H1 (cell line): Measurements from ENCODE around the gene FBXO41. TPM values are rescaled to one million over a fixed set of nuclear protein-coding genes. Genes with fewer than 3 reads are reported as not detected.

ENCODE experiments used
- CTCF ChIA-PET: fragments of 300-600 bp; sonication (Branson Sonifier 250); formaldehyde crosslinking; loops from one replicate; lab custom pipeline; 2021; ENCODE audit not compliant: partially characterized antibody; lab: Charles Lee
- POLR2A ChIA-PET: fragments of 300-600 bp; sonication (Branson Sonifier 250); formaldehyde crosslinking; loops from one replicate; lab custom pipeline; 2021; ENCODE audit warnings: inconsistent platforms; ENCODE audit not compliant: partially characterized antibody; lab: Charles Lee
- DNase-seq, 2 experiments: peaks; one replicate each; pipeline versions ENCODE4 v3.0.0 to v3.0.0-alpha.2; 2010 to 2022; ENCODE audit warnings: low spot score in 2 of 2, low read depth in 1 of 2, mixed read lengths in 1 of 2
- FAIRE-seq: peaks from 2 replicates; lab custom pipeline; 2011; peaks lifted over from hg19 to GRCh38; lab: Jason Lieb, UNC
- H2AFZ ChIP-seq: 2 replicates; pipeline ENCODE4 v1.8.1; 2012; ENCODE audit warnings: low read length, inconsistent platforms
- H2AK5ac ChIP-seq: 2 replicates; pipeline ENCODE4 v1.6.1; 2013; ENCODE audit warnings: low read depth, low read length
- H2BK120ac ChIP-seq: replicated peaks from 2 replicates; pipeline ENCODE3; 2013; ENCODE audit warnings: low read depth, low read length, inconsistent platforms
- H2BK12ac ChIP-seq: 2 replicates; pipeline ENCODE4 v1.6.1; 2013; ENCODE audit warnings: low read depth, low read length
- H2BK15ac ChIP-seq: 2 replicates; pipeline ENCODE4 v1.6.1; 2013; ENCODE audit warnings: low read length
- H2BK20ac ChIP-seq: 2 replicates; pipeline ENCODE4 v1.6.1; 2013; ENCODE audit warnings: low read length
- H2BK5ac ChIP-seq: 2 replicates; pipeline ENCODE4 v1.6.1; 2013; ENCODE audit warnings: low read depth, low read length
- H3K14ac ChIP-seq: 2 replicates; pipeline ENCODE4 v1.6.1; 2013; ENCODE audit warnings: inconsistent platforms; ENCODE audit not compliant: insufficient read length
- H3K18ac ChIP-seq: 2 replicates; pipeline ENCODE4 v1.6.1; 2013; ENCODE audit warnings: low read length; ENCODE audit errors: extremely low read depth
- H3K23ac ChIP-seq: 2 replicates; pipeline ENCODE4 v1.6.1; 2013; ENCODE audit warnings: inconsistent platforms; ENCODE audit not compliant: insufficient read length
- H3K23me2 ChIP-seq: 2 replicates; pipeline ENCODE4 v1.6.1; 2013; ENCODE audit warnings: low read depth, low read length
- H3K27ac ChIP-seq: 2 replicates; pipeline ENCODE4 v1.6.1; 2011; ENCODE audit warnings: low read depth, low read length, inconsistent platforms
- H3K27me3 ChIP-seq, 4 experiments: replicated peaks in 1 of 4; 1 replicate in 1 of 4; 2 replicates in 3 of 4; pipeline versions ENCODE4 v1.6.1 to v1.8.1; 2011 to 2013; ENCODE audit warnings: low read length in 3 of 4, mild to moderate bottlenecking in 3 of 4, inconsistent platforms in 2 of 4, mixed read lengths in 2 of 4, moderate library complexity in 1 of 4; ENCODE audit not compliant: control insufficient read depth in 3 of 4, insufficient read depth in 3 of 4; ENCODE audit errors: extremely low read depth in 1 of 4
- H3K36me3 ChIP-seq, 4 experiments: 2 replicates each; pipeline versions ENCODE4 v1.6.1 to v1.8.1; 2011 to 2013; ENCODE audit warnings: mild to moderate bottlenecking in 4 of 4, low read length in 3 of 4, moderate library complexity in 2 of 4, control low read depth in 1 of 4, inconsistent platforms in 1 of 4; ENCODE audit not compliant: insufficient read depth in 4 of 4, control insufficient read depth in 2 of 4
- H3K4ac ChIP-seq: replicated peaks from 2 replicates; pipeline ENCODE3; 2013; ENCODE audit warnings: low read length, low read depth, mixed read lengths, inconsistent platforms; ENCODE audit not compliant: insufficient read length
- H3K4me1 ChIP-seq, 4 experiments: replicated peaks in 1 of 4; 1 replicate in 1 of 4; 2 replicates in 3 of 4; pipeline versions ENCODE4 v1.6.1 to v1.8.1; 2011 to 2013; ENCODE audit warnings: low read length in 3 of 4, inconsistent platforms in 2 of 4, mixed read lengths in 1 of 4; ENCODE audit not compliant: insufficient read depth in 4 of 4, control insufficient read depth in 3 of 4
- H3K4me2 ChIP-seq, 2 experiments: 2 replicates each; pipeline versions ENCODE4 v1.6.1 to v1.8.1; 2011 to 2013; ENCODE audit warnings: low read depth in 2 of 2, low read length in 2 of 2, control low read depth in 1 of 2, inconsistent platforms in 1 of 2, mild to moderate bottlenecking in 1 of 2; ENCODE audit not compliant: insufficient read depth in 1 of 2
- H3K4me3 ChIP-seq, 4 experiments: fragments of 200-600, 300-600 bp in 1 of 4; sonication (generic), shearing (Covaris generic), sonication (Bioruptor Twin) in 1 of 4; 2 replicates each; pipeline versions ENCODE4 v1.5.1 to v1.8.1; 2011 to 2016; ENCODE audit warnings: low read length in 4 of 4, low read depth in 3 of 4, control low read depth in 2 of 4, inconsistent platforms in 2 of 4, mild to moderate bottlenecking in 2 of 4, mixed read lengths in 1 of 4, moderate library complexity in 1 of 4; ENCODE audit not compliant: insufficient read depth in 2 of 4; ENCODE audit errors: extremely low read depth in 1 of 4
- H3K56ac ChIP-seq: replicated peaks from 2 replicates; pipeline ENCODE3; 2013; ENCODE audit warnings: low read depth, mild to moderate bottlenecking, mixed read lengths, low read length, inconsistent platforms; ENCODE audit not compliant: insufficient read length
- H3K79me1 ChIP-seq: 2 replicates; pipeline ENCODE4 v1.6.1; 2013; ENCODE audit warnings: low read depth, low read length, control low read depth
- H3K79me2 ChIP-seq, 2 experiments: 2 replicates each; pipeline versions ENCODE4 v1.6.1 to v1.8.1; 2012 to 2013; ENCODE audit warnings: low read length in 2 of 2, mild to moderate bottlenecking in 2 of 2, inconsistent platforms in 1 of 2; ENCODE audit not compliant: insufficient read depth in 2 of 2, control insufficient read depth in 1 of 2
- H3K9ac ChIP-seq, 4 experiments: replicated peaks in 1 of 4; 1 replicate in 1 of 4; 2 replicates in 3 of 4; pipeline versions ENCODE4 v1.6.1 to v1.8.1; 2011 to 2013; ENCODE audit warnings: low read depth in 3 of 4, low read length in 3 of 4, control low read depth in 2 of 4, mild to moderate bottlenecking in 2 of 4, moderate library complexity in 2 of 4, inconsistent platforms in 1 of 4; ENCODE audit errors: extremely low read depth in 1 of 4
- H3K9me3 ChIP-seq, 2 experiments: 2 replicates each; pipeline versions ENCODE4 v1.6.1 to v1.8.1; 2012 to 2013; ENCODE audit warnings: mild to moderate bottlenecking in 2 of 2, moderate library complexity in 2 of 2, control low read depth in 1 of 2, inconsistent platforms in 1 of 2, low read depth in 1 of 2, low read length in 1 of 2, mixed read lengths in 1 of 2; ENCODE audit not compliant: insufficient read depth in 2 of 2
- H4K20me1 ChIP-seq, 2 experiments: replicated peaks in 1 of 2; 2 replicates each; pipeline versions ENCODE3 to v1.8.1; 2011 to 2013; ENCODE audit warnings: inconsistent platforms in 2 of 2, low read length in 2 of 2, mild to moderate bottlenecking in 1 of 2; ENCODE audit not compliant: insufficient read depth in 2 of 2, control insufficient read depth in 1 of 2
- H4K5ac ChIP-seq: 2 replicates; pipeline ENCODE4 v1.6.1; 2013; ENCODE audit warnings: low read length, low read depth, mixed read lengths, inconsistent platforms; ENCODE audit not compliant: insufficient read length
- H4K8ac ChIP-seq: 2 replicates; pipeline ENCODE4 v1.8.0; 2013; ENCODE audit warnings: mild to moderate bottlenecking, moderate library complexity, low read length, inconsistent platforms; ENCODE audit not compliant: insufficient read depth; ENCODE audit errors: extremely low read depth
- H4K91ac ChIP-seq: replicated peaks from 2 replicates; pipeline ENCODE3; 2013; ENCODE audit warnings: low read length, mixed read lengths, inconsistent platforms; ENCODE audit not compliant: insufficient read length
- CBX8 ChIP-seq: fragments of 300-800, 300-1000 bp; sonication (generic); IDR thresholded peaks from 2 replicates; pipeline ENCODE4 v1.7.1; 2016; ENCODE audit warnings: low read depth, low read length, borderline replicate concordance
- CEBPB ChIP-seq: IDR thresholded peaks from 2 replicates; pipeline ENCODE4 v1.6.1; 2012; ENCODE audit warnings: low read depth, low read length
- CTBP2 ChIP-seq: IDR thresholded peaks from 2 replicates; pipeline ENCODE4 v1.7.0; 2011; ENCODE audit warnings: borderline replicate concordance, mild to moderate bottlenecking, moderate library complexity, mixed read lengths, low read length; ENCODE audit not compliant: insufficient read depth, insufficient read length
- FOSL1 ChIP-seq: IDR thresholded peaks from 2 replicates; pipeline ENCODE4 v1.6.1; 2011; ENCODE audit warnings: mild to moderate bottlenecking, low read depth, low read length, moderate library complexity; ENCODE audit not compliant: insufficient read depth
- JUN ChIP-seq: IDR thresholded peaks from 2 replicates; pipeline ENCODE4 v1.6.1; 2011; ENCODE audit warnings: low read depth, mild to moderate bottlenecking, improper control_type of control experiment, low read length
- KDM4A ChIP-seq: IDR thresholded peaks from one replicate; pipeline ENCODE4 v1.7.1; 2012; ENCODE audit warnings: low read depth, mild to moderate bottlenecking, moderate library complexity, low read length, inconsistent platforms; ENCODE audit not compliant: severe bottlenecking
- MAX ChIP-seq: IDR thresholded peaks from 2 replicates; pipeline ENCODE4 v1.6.1; 2012; ENCODE audit warnings: inconsistent platforms
- NRF1 ChIP-seq: IDR thresholded peaks from 2 replicates; pipeline ENCODE4 v1.6.1; 2011; ENCODE audit warnings: mild to moderate bottlenecking, low read depth, low read length, improper control_type of control experiment
- POLR2A ChIP-seq, 2 experiments: IDR thresholded peaks; 1 replicate in 1 of 2; 2 replicates in 1 of 2; pipeline ENCODE4 v1.6.1; 2011; ENCODE audit warnings: low read depth in 2 of 2, low read length in 2 of 2, mild to moderate bottlenecking in 2 of 2; ENCODE audit errors: control extremely low read depth in 1 of 2
- POLR2AphosphoS5 ChIP-seq: IDR thresholded peaks from 2 replicates; pipeline ENCODE4 v1.6.1; 2011; ENCODE audit warnings: low read depth, low read length
- SIX5 ChIP-seq: IDR thresholded peaks from 2 replicates; pipeline ENCODE4 v1.6.1; 2011; ENCODE audit warnings: mild to moderate bottlenecking, low read depth, low read length
- WGBS, 2 experiments: shearing (Covaris generic) in 1 of 2; methylation state at CpG; one replicate each; pipeline versions ENCODE4 v1.1.6 to v1.1.7; 2013 to 2015; ENCODE audit warnings: low lambda C conversion rate in 2 of 2, mixed read lengths in 2 of 2, inconsistent platforms in 1 of 2, low coverage in 1 of 2, missing lambda C conversion rate in 1 of 2; ENCODE audit not compliant: insufficient replicate concordance in 2 of 2, insufficient coverage in 1 of 2, insufficient read length in 1 of 2; ENCODE audit errors: extremely low coverage in 1 of 2, missing lambda C conversion rate in 1 of 2; 5-methylcytosine and 5-hydroxymethylcytosine counted together
- polyA plus RNA-seq, 7 experiments: library from polyadenylated mRNA; depleted of rRNA in 3 of 7; stranded (reverse) in 5 of 7; unstranded in 2 of 7; fragments of >200 nt in 5 of 7; fragments of 200-250 nt in 2 of 7; gene quantifications; 1 replicate in 5 of 7; 2 replicates in 1 of 7; 4 replicates in 1 of 7; pipeline versions ENCODE4 v1.2.1 to v1.2.3, GENCODE V29; 2011 to 2013; ENCODE audit warnings: missing spikeins in 2 of 7, mixed read lengths in 2 of 7
- total RNA-seq: library from RNA; stranded (reverse); fragmentation: NEBNext Ultra II Directional; extraction: Animal tissue kit (Norgen Biotek cat#: 25700); gene quantifications from 2 replicates; pipeline ENCODE4 v1.2.1, GENCODE V29; 2021

The FBXO41 gene
- total and polyA plus RNA-seq, 2 of the 8 experiments (the other 6 are each of a cell fraction or from before 2014, with no cell fraction given): 11.2 to 14.3 TPM

GRCh38 chr2:73258186-73258912, 25.9 kb downstream of the FBXO41 start:
- H3K36me3 ChIP-seq: peaks cover 3 to 31% (median 13%) of the 10 kb centered on the region in 4 experiments; a peak in 6 of 8 replicates
- FAIRE-seq (no peak), DNase-seq (no peak)
- H3K23me2 ChIP-seq: no peaks in the 10 kb centered on the region
- H3K27ac ChIP-seq: no peak overlapping the region
- H2BK120ac ChIP-seq: no peak overlapping the region
- peaks cover 0 to 12% (median 4%) of the 10 kb centered on the region in 4 experiments; a peak in 3 of 7 replicates for H3K4me1 ChIP-seq
- H3K4me3 ChIP-seq: no peak overlapping the region
- no peak overlapping the region for H3K23ac ChIP-seq
- H3K79me1 ChIP-seq: no peaks in the 10 kb centered on the region
- no peak overlapping the region for H3K4me2 ChIP-seq
- ChIA-PET CTCF (interaction anchor here (0.6 to 7.0 kb wide), 12 partner anchors 8 to 1321 kb away, joined by 3 to 51 read pairs (median 4); partner anchors contain the start of genes CCT7, EGR4, PRADC1 and SMYD5), POLR2A (interaction anchor here (0.9 to 5.1 kb wide), 7 partner anchors 9 to 33 kb away, joined by 3 to 53 read pairs (median 3); partner anchors contain the start of genes CCT7, FBXO41 and PRADC1)
- H2AK5ac ChIP-seq: no peak overlapping the region
- H2BK5ac ChIP-seq: no peak overlapping the region
- WGBS, 2 experiments: 88% methylated on average over 7 of the region's 8 CpGs; no CpG with 5 or more reads in 1 of the 2 experiments
- H2AFZ ChIP-seq: no peak overlapping the region
- H3K9ac ChIP-seq: no peak overlapping the region
- H3K27me3 ChIP-seq: no peaks in the 10 kb centered on the region
- no peaks in the 10 kb centered on the region for H3K9me3 ChIP-seq
- no peak overlapping the region for H4K8ac ChIP-seq
- no peaks in the 10 kb centered on the region for H3K79me2 ChIP-seq
- no peak overlapping the region for H3K56ac ChIP-seq
- H3K18ac ChIP-seq: no peak overlapping the region
- peaks cover 17 to 20% of the 10 kb centered on the region in 2 experiments for H4K20me1 ChIP-seq
- no peak overlapping the region for H3K14ac ChIP-seq
- H2BK15ac ChIP-seq: no peak overlapping the region
- H2BK12ac ChIP-seq: no peak overlapping the region
- no peak overlapping the region for H4K5ac ChIP-seq
- H3K4ac ChIP-seq: no peak overlapping the region
- H2BK20ac ChIP-seq: no peak overlapping the region
- no peak overlapping the region for H4K91ac ChIP-seq
- TF ChIP-seq CEBPB (no peak), NRF1 (no peak), CTBP2 (no peak), POLR2AphosphoS5 (no peak), MAX (no peak), KDM4A (no peak), CBX8 (no peak), SIX5 (no peak), JUN (no peak), FOSL1 (no peak), POLR2A (IDR thresholded peaks at IDR 0.05; ENCODE audit: control extremely low read depth in 1 of 2, low read depth in 2 of 2, low read length in 2 of 2) (no peak)
